Sigmoid colon (tissue), 4 donors: ENCODE results near the gene NDE1.
A peak's percentile ranks its signal among the peaks of the same experiment; 100 is the strongest.

Experiments used
- CTCF ChIP-seq, 4 experiments: fragments of 450-650 bp in 3 of 4; fragments of 200-600 bp in 1 of 4; IDR thresholded peaks; one replicate each; pipeline ENCODE4 v1.5.1; 2016 to 2019; ENCODE audit warnings: antibody characterized with exemption in 4 of 4, mild to moderate bottlenecking in 3 of 4, moderate library complexity in 2 of 4
- EP300 ChIP-seq, 4 donors: sonication (generic); formaldehyde crosslinking; IDR thresholded peaks; one replicate each; pipeline ENCODE4 v1.6.1; 2017; ENCODE audit warnings: antibody characterized with exemption in 4 of 4
- POLR2A ChIP-seq, 2 donors: fragments of 450-650 bp; IDR thresholded peaks; one replicate each; pipeline ENCODE4 v1.6.1; 2016; ENCODE audit warnings: antibody characterized with exemption in 2 of 2, mild to moderate bottlenecking in 2 of 2, moderate library complexity in 2 of 2
- POLR2AphosphoS5 ChIP-seq, 4 donors: sonication (generic); formaldehyde crosslinking; IDR thresholded peaks; one replicate each; pipeline ENCODE4 v1.6.1; 2017; ENCODE audit warnings: antibody characterized with exemption in 4 of 4

- peak in 2 of 4 experiments; percentile 23 for TF ChIP-seq CTCF (IDR thresholded peaks at IDR 0.05)
- no peak for TF ChIP-seq POLR2AphosphoS5 (IDR thresholded peaks at IDR 0.05)
- TF ChIP-seq POLR2A (IDR thresholded peaks at IDR 0.05): no peak
- no peak for TF ChIP-seq EP300 (IDR thresholded peaks at IDR 0.05)
These were observed 7.4 kb upstream of the NDE1 start for GRCh38 chr16:15642557-15643047.
